ENCODE data around the gene CDK5RAP2.

The CDK5RAP2 gene

GRCh38 chr9:120609636-120610035 lies 29.7 kb upstream of the CDK5RAP2 start:
- TF ChIP-seq CTCF (IDR thresholded peaks at IDR 0.05; ENCODE audit: low read length, missing control alignments) = no peak
- no peak for DNase-seq (ENCODE audit: low read depth)
- H3K4me3 ChIP-seq (replicated peaks; ENCODE audit: low read depth, low read length) = no peak overlapping the region

- DNase-seq (ENCODE audit: low read depth) = no peak
- no peak for TF ChIP-seq CTCF (IDR thresholded peaks at IDR 0.05; ENCODE audit: low read length, missing control alignments)
These were observed 28.5 kb upstream of the CDK5RAP2 start for GRCh38 chr9:120608421-120608820.

GRCh38 chr9:120603591-120603990 lies 23.6 kb upstream of the CDK5RAP2 start:
- no peak overlapping the region for H3K4me3 ChIP-seq (replicated peaks; ENCODE audit: low read depth, low read length)
- no peak for DNase-seq (ENCODE audit: low read depth)
- no peak for TF ChIP-seq CTCF (IDR thresholded peaks at IDR 0.05; ENCODE audit: low read length, missing control alignments)

More at GRCh38 chr9:120608421-120608820, 28.5 kb upstream of the CDK5RAP2 start:
- H3K4me3 ChIP-seq (replicated peaks; ENCODE audit: low read depth, low read length) = no peak overlapping the region

- no peak for DNase-seq (ENCODE audit: low read depth)
- TF ChIP-seq CTCF (IDR thresholded peaks at IDR 0.05; ENCODE audit: low read length, missing control alignments) = no peak
- H3K4me3 ChIP-seq (replicated peaks; ENCODE audit: low read depth, low read length) = no peak overlapping the region
These were observed 23.0 kb upstream of the CDK5RAP2 start for GRCh38 chr9:120603010-120603409.

GRCh38 chr9:120593955-120594277 lies 13.9 kb upstream of the CDK5RAP2 start:
- no peak overlapping the region for H3K4me3 ChIP-seq (replicated peaks; ENCODE audit: low read depth, low read length)
- TF ChIP-seq CTCF (IDR thresholded peaks at IDR 0.05; ENCODE audit: low read length, missing control alignments) = no peak
- no peak for DNase-seq (ENCODE audit: low read depth)

GRCh38 chr9:120593250-120593954 lies 13.4 kb upstream of the CDK5RAP2 start:
- no peak for TF ChIP-seq CTCF (IDR thresholded peaks at IDR 0.05; ENCODE audit: low read length, missing control alignments)
- H3K4me3 ChIP-seq (replicated peaks; ENCODE audit: low read depth, low read length) = no peak overlapping the region
- DNase-seq (ENCODE audit: low read depth) = no peak

GRCh38 chr9:120592210-120592609 lies 12.2 kb upstream of the CDK5RAP2 start:
- DNase-seq (ENCODE audit: low read depth) = no peak
- H3K4me3 ChIP-seq (replicated peaks; ENCODE audit: low read depth, low read length) = no peak overlapping the region
- no peak for TF ChIP-seq CTCF (IDR thresholded peaks at IDR 0.05; ENCODE audit: low read length, missing control alignments)
